GM21825 (cell line): ENCODE measurements around the gene RPP14.

Experiments
- ATAC-seq: cut with Tn5 transposase; IDR thresholded peaks from one replicate; pipeline ENCODE4 v1.9.1; 2021; ENCODE audit warnings: mild to moderate bottlenecking, moderate library complexity; ENCODE audit not compliant: unreplicated experiment

RPP14 gene

DNA sequence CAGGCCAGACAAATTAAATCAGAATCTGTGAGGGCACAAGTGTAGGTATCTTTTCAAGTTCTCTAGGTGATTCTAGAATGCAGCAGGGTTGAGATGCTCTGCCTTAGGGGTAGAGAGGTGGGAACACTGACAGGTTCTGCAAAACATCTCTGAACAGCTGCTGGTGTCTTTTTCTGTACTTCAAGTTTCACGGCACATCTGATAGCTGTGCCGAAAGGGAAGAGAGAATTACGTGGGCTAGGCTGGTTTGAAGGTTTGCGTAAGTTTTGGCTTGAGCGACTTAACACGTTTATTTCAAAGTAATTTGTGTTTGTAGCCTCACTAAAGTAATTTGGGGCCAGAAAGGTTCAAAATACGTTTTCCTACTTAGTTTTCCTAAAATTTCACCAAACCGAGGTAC, 49.1 kb downstream of the RPP14 start:
- ATAC-seq, result no peak

DNA sequence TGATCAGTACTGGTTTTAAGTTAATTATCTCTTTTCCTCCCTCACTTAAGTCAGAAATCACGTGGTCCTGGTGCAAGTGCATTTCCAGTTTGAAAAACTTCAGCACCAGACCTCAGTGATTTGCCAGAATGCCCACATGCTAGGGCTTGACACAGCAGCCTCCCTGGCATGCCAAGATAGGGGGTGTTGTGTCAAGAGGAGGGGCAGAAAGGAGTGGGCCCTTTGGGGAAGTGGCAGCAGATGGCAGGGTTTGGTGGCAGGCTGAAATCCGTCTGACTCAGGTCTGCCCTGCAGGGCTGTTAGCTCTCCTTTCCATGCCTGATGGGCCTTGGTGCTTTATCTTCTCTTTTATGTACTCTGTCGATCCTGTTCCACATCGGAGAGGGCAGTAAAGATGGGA, 50.0 kb downstream of the RPP14 start:
- no peak for ATAC-seq

- ATAC-seq, result no peak
Observed at GRCh38 chr3:58357402-58357801, 51.4 kb downstream of the RPP14 start.

DNA sequence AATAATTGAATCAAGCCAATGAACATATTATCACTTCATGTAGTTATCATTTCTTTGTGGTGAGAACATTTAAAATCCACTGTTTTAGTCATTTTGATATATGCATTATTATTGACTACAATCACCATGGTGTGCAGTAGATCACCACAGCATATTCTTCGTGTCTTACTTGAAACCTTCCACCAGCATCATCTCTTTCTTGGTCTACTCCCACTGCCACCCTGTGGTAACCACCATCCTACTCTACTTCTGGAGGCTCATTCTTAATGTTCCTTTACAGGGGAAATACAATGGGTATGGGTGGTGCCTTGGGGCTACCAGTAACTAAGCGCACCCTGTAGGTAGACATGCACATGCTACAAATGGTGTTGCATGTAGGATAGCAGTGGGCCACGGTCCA, 52.0 kb downstream of the RPP14 start:
- no peak for ATAC-seq

- no peak for ATAC-seq
Observed at GRCh38 chr3:58358808-58359207, 52.8 kb downstream of the RPP14 start.

DNA sequence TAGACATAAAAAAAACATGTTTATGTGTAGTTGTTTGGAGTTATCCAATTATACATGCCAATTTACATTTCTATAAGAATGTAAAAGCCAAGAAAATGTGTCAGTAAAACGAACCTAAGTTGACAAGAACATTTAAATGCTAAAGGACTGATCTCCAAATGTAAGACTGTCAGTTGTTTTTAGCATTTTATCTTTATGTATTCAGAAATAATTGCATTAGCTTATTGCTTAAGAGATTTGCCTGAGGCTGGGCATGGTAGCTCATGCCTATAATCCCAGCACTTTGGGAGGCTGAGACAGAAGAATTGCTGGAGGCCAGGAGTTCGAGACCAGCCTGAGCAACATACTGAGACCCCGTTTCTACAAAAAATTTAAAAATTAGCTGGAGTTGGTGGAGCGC, 53.6 kb downstream of the RPP14 start:
- no peak for ATAC-seq

GRCh38 chr3:58361866-58362265, 55.8 kb downstream of the RPP14 start:
- no peak for ATAC-seq

DNA sequence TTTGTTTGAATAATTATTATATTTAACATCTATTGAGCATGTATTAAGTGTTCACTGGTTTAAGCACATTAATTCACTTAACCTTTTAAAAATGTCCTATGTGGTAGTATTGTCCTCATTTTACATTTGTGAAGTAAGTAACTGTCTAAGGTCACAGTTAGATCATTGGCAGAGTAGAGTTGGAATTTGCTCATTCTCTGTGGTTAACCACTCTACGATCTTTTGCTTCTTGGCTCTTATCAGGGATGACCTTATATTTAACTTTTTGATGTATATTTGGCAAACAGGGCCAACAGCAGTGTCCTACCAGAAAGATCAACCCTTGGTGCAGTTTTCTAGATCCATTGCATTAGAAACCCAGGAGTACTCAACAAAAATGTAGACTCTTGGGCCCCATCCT, 60.7 kb downstream of the RPP14 start:
- no peak for ATAC-seq

DNA sequence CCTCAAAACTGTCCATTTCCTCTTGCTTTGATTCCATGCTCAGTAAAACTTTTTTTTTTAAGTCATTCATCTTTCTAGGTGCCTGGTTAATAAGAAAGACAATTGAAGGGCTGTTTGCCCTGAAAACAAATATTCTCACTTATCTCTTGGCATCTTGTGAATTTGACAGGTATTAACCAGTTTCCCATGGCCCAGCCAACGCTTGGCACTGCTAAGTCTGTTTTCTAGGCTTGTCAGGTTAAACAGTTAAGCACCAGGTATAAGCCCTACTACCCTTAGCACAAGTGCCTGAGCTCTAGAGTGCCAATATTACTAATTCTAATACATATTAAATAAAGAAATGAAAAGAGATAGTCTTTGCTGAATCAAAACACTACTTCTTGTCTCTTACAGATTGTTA, 63.0 kb downstream of the RPP14 start:
- ATAC-seq, result no peak
